Coronary artery (tissue), 2 donors: ENCODE results near the gene NTPCR.

Source experiments
- DNase-seq: peaks from one replicate; pipeline ENCODE4 v3.0.0-alpha.2; 2017; ENCODE audit warnings: low spot score
- H3K27ac ChIP-seq, 2 donors: fragments of 200-600 bp; sonication (generic); one replicate each; pipeline ENCODE4 v1.5.1; 2016 to 2019
- H3K4me3 ChIP-seq: fragments of 200-600 bp; sonication (generic); 2 replicates; pipeline ENCODE4 v1.5.1; 2016; ENCODE audit warnings: mild to moderate bottlenecking, moderate library complexity
- TF ChIP-seq, protein P1 (sequence below): fragments of 200-600 bp; sonication (generic); IDR thresholded peaks from one replicate; pipeline ENCODE4 v1.5.1; 2019; ENCODE audit warnings: antibody characterized with exemption

NTPCR gene

DNA sequence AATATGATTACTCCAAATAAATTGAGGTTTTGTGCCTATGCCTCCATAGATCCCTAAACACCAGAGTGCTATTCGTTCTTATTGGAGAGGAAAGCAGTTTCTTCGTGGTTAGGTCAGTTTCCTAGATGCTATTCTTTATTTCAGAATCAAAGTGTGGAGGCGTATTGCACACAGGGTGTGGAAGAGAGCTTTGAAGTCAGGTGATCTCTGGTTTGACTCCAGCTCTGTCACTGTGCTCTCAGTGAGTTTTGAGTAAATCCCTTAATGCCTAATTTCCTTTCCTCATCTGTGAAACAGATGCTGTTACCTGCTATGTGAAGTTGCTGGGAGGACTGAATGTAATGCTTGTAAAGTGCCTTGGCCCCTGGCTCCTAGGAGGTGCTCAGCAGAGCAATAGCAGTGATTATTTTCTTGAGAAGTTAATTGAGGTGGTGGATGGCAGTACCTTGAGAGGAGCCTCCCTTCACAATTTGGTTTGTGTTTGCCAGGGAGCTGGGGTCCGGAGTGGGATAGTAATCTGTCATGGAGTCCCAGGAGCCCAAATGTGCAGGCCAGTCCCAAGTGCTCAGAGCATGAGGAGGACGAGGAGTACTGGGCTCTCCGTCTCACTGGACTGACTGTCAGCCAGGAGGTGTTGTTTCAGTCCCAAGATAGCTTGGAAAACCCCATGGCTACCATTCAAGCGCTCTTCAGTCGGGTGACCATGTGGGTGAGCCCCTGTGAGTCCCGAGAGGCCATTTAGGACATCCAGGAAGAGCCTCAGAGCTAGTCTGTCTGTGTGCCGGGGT lies 14.9 kb downstream of the NTPCR start:
- Histone ChIP-seq H3K27ac (no peak overlapping the region), H3K4me3 (no peak overlapping the region)
- DNase-seq: no peak
- TF ChIP-seq, protein P1, sequence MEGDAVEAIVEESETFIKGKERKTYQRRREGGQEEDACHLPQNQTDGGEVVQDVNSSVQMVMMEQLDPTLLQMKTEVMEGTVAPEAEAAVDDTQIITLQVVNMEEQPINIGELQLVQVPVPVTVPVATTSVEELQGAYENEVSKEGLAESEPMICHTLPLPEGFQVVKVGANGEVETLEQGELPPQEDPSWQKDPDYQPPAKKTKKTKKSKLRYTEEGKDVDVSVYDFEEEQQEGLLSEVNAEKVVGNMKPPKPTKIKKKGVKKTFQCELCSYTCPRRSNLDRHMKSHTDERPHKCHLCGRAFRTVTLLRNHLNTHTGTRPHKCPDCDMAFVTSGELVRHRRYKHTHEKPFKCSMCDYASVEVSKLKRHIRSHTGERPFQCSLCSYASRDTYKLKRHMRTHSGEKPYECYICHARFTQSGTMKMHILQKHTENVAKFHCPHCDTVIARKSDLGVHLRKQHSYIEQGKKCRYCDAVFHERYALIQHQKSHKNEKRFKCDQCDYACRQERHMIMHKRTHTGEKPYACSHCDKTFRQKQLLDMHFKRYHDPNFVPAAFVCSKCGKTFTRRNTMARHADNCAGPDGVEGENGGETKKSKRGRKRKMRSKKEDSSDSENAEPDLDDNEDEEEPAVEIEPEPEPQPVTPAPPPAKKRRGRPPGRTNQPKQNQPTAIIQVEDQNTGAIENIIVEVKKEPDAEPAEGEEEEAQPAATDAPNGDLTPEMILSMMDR: no peak

DNA sequence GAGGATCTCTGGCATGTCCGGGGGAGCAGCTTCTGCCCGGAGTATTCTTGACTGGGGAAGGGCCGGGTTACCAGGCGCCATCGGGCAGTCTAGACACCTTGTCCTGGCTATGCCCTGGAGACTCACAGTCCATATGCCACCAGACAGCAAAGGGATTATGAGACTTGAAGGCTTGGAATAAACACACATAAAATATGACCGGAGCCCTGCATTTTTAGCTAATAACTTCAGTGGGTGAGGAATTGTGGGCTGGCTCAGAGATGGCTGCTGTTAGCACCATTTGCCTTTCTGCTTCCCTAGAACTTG lies 15.5 kb downstream of the NTPCR start:
- DNase-seq: no peak
- Histone ChIP-seq H3K4me3 (no peak overlapping the region), H3K27ac (no peak overlapping the region)
- TF ChIP-seq, protein P1: no peak

DNA sequence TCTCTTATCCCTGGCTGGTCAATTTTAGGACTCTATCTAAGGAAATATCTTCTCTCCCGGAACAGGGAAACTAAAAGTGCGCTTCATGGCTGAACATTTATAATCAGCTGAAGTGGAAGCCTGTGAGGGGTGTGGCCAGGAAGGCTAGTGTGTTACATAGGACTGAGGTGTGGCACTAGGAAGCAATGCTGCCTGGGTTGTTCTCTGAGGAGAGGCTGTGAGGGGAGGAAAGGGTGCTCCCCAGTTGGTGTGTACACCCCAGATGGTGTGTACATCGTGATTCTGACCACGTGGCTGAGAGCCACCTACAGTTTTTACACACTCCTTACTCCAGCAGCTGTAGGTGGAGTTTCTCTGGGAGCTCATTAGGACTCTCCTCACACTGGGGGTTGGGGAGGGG lies 16.3 kb downstream of the NTPCR start:
- DNase-seq: no peak
- TF ChIP-seq, protein P1: no peak
- H3K27ac ChIP-seq: no peak overlapping the region
- no peak overlapping the region for H3K4me3 ChIP-seq

DNA sequence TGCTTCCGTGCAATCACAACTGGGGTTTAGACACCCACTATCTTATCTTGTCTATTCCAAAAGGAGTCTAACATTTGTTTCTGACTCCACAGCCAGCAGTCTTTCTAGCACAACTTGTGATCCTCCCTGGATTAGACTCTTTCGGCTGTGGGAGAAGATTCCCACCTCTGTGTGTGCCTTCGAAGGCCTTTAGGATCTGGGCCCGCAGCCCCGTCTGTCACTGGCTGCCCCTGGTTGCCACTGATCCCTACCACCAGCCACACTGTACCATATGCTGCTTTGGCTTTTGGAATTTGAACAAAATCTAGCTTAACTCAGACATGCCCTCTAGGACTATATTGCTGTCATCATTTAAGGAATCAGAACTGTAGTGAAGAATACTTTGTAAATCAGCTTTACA lies 18.0 kb downstream of the NTPCR start:
- Histone ChIP-seq H3K27ac (no peak overlapping the region), H3K4me3 (no peak overlapping the region)
- DNase-seq: no peak
- TF ChIP-seq, protein P1: no peak

DNA sequence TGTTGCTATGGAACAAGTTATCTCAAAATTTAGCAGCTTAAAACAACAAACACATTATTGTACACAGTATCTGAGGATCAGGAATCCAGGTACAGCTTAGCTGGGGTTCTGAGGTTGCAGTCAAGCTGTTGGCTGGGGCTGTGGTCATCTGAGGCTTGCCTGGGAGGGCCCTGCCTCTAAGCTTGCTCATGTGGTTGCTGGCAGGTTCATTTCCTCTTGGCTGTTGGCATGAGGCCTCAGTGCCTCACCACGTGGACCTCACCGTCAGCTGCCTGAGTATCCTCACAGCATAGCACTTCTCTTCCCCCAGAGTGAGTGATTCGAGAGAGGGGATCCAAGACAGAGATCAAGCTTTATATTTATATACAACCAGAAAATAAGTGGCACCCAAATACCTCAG lies 18.6 kb downstream of the NTPCR start:
- no peak overlapping the region for H3K4me3 ChIP-seq
- no peak overlapping the region for H3K27ac ChIP-seq
- TF ChIP-seq, protein P1: no peak
- no peak for DNase-seq

DNA sequence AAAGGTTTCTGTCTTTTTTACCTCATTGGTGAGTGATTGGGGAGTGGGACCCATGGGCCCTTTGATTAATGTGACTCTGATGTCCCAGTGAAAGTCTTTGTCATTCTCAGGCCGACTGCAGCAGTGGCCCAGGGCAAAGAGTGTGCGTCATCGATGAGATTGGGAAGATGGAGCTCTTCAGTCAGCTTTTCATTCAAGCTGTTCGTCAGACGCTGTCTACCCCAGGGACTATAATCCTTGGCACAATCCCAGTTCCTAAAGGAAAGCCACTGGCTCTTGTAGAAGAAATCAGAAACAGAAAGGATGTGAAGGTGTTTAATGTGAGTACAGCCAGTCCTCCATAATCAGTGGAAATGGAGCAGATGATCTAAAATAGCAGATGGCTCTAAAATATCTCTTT lies 19.4 kb downstream of the NTPCR start:
- Histone ChIP-seq H3K27ac (no peak overlapping the region), H3K4me3 (no peak overlapping the region)
- DNase-seq: no peak
- TF ChIP-seq, protein P1: no peak

DNA sequence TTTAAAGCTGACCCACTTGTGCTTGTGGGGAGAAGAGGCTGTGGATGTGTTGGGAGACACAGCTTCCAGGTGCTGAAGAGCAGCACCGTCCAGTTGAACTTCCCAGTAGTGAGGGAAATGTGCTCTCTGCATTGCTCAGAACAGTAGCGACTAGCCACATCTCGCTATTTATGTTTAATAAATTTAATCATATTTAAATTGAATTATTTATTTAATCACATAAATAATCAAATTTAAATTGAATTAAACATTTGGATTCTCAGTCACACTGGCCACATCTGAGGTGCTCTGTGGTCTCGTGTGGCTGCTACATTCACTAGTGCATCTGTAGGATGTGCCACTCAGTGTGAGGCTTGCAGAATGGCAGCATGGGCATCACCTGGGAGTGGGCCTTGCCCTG lies 20.1 kb downstream of the NTPCR start:
- Histone ChIP-seq H3K27ac (no peak overlapping the region), H3K4me3 (no peak overlapping the region)
- no peak for DNase-seq
- TF ChIP-seq, protein P1: no peak
